GM19193 (cell line): ENCODE data around the gene COG8.
A peak's percentile ranks its signal among the peaks of the same experiment; 100 is the strongest.

ENCODE experiments used
- POLR2A ChIP-seq: IDR thresholded peaks from 4 replicates; pipeline ENCODE4 v1.6.1; 2011; ENCODE audit not compliant: insufficient read depth, insufficient read length; ENCODE audit errors: extremely low read depth

The COG8 gene, protein sequence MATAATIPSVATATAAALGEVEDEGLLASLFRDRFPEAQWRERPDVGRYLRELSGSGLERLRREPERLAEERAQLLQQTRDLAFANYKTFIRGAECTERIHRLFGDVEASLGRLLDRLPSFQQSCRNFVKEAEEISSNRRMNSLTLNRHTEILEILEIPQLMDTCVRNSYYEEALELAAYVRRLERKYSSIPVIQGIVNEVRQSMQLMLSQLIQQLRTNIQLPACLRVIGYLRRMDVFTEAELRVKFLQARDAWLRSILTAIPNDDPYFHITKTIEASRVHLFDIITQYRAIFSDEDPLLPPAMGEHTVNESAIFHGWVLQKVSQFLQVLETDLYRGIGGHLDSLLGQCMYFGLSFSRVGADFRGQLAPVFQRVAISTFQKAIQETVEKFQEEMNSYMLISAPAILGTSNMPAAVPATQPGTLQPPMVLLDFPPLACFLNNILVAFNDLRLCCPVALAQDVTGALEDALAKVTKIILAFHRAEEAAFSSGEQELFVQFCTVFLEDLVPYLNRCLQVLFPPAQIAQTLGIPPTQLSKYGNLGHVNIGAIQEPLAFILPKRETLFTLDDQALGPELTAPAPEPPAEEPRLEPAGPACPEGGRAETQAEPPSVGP

DNA sequence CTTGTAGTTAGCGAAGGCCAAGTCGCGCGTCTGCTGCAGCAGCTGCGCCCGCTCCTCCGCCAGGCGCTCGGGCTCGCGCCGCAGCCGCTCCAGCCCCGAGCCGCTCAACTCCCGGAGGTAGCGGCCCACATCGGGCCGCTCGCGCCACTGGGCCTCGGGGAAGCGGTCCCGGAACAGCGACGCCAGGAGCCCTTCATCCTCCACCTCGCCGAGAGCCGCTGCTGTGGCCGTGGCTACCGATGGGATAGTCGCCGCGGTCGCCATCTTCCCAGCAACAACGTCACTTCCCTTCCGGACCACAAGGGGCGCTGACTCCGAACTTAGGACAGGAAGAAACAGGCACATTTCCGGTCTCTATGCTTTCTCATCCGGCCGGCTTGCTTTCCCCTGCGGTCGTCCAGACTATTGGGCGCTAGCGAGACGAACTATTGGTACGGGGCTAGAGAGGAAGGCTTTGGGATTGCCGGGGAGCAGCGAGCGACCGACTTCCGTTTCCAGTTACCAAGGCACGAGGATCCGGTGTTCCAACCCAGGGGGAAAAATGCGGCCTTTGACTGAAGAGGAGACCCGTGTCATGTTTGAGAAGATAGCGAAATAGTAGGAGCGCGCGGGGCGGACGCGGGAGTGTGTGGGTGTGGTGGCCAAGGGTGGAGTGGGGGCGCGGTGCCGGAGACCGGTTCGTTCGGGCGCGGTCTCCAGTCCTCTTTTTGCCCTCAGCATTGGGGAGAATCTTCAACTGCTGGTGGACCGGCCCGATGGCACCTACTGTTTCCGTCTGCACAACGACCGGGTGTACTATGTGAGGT is at the start of gene COG8, which contains the start of gene NIP7:
Gene COG8, minus strand, starts transcription at position 276 of the 806 bp plus-strand sequence. Its CDS starts 12 bp downstream, at position 264.
Gene NIP7, plus strand, starts transcription at position 484 of the 806 bp plus-strand sequence. Its CDS starts 58 bp downstream, at position 542.
- peak; percentile 96 for TF ChIP-seq POLR2A

DNA sequence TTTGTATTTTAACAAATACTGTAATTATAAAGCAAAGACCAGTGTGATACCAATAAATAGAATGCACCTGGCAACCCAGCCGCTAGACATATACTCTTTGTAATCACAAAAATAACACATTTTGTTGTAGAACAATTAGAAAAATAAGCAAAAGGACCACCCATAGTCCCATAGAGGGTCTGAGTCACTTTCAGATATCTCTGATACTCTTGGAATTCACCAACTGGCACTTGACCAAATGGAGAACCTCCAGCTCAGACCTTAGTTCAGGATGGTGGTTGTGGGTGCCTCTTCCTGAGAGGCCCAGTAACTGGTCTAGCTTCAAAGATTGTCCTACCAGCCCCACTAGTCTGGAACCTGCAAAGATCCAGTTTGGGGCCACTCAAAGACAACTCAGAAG is 47.2 kb upstream of the COG8 start:
- no peak for TF ChIP-seq POLR2A

DNA sequence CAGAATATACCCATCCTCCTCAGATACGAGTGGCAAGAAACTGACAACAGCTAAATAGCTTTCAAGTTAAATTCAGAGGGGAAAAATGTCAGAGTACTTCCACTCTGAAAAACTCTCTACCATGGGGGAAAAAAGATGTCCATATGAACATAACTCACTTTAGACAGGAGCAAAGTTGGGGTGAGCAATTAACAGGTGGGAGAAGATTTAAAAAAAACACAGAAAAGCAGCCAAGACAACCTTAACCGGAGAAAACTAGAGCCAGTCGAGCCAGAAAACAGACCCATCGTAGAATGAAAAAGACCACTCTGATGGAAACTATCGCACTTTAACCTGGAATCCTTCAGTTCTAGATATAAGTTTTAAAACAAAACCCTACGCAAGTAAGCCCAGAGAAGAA is 45.6 kb upstream of the COG8 start:
- no peak for TF ChIP-seq POLR2A

DNA sequence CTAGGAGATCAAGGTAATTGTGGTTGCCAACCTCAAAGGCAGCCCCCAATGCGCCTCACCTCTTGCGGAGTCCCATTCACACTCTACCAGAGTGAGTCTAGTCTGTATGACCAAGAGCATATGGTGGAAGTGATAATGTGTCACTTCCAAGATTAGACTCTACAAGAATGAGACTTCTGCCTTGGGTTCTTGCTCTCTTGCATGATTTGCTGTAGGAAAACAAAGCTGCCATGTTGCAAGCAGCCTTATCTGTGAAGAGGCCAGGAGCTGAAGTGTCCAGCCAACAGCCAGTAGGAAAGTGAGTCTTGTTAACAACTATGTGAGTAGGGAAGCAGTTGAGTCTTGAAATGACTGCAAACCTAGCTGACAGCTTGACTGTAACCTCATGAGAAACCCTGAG is 43.1 kb upstream of the COG8 start:
- no peak for TF ChIP-seq POLR2A

DNA sequence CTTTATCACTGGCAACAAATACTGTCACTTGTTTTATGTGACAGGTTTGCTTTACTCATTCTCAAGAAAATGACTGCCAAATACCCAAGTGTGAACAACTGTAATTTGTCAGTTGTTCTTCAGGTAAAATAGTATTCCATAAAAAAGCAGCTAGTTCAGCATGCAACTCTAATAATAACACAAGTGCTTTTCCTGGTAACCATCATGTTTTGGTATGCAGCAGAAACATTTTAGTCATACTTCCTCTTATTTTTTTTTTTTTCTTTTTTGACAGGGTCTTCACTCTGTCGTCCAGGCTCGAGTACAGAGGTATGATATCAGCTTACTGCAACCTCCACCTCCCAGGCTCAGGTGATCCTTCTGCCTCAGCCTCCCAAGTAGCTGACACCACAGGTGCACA is 41.9 kb upstream of the COG8 start:
- no peak for TF ChIP-seq POLR2A

DNA sequence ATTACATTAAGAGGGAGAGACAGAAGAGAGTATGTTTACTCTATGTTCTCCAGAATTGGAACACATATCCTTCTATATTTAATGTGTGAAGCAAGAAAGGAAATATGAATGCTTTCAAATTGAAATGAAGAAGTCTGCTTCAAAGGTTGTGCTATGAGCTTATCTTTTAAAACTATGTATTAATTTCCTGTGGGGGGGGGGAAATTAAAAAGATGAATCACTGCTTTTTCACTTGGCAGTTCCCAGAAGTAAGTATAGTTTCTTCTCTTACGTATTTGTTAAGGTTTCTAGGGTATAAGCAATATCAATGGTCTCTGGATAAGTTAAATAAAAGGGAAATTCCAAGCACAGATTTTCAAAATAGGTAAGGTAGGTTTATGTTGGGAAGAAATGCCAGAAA is 39.4 kb upstream of the COG8 start:
- no peak for TF ChIP-seq POLR2A

DNA sequence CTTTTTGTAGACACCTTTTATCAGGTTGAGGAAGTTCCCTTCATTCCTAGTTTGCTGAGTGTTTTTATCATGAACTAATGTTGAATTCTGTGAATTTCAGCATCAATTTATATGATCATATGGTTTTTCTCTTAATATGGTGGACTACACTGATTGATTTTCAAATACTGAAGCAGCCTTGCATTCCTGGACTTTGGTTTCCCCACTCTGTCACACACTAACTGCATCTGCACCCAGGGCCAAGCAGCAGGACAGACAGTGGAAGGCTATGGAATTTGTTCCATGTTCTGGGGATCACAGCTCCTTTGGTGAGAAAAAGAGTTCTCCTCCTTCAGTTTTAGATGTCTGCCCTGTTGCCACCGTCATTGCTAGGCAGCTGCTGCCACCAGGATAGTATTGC is 38.7 kb upstream of the COG8 start:
- TF ChIP-seq POLR2A, result no peak

DNA sequence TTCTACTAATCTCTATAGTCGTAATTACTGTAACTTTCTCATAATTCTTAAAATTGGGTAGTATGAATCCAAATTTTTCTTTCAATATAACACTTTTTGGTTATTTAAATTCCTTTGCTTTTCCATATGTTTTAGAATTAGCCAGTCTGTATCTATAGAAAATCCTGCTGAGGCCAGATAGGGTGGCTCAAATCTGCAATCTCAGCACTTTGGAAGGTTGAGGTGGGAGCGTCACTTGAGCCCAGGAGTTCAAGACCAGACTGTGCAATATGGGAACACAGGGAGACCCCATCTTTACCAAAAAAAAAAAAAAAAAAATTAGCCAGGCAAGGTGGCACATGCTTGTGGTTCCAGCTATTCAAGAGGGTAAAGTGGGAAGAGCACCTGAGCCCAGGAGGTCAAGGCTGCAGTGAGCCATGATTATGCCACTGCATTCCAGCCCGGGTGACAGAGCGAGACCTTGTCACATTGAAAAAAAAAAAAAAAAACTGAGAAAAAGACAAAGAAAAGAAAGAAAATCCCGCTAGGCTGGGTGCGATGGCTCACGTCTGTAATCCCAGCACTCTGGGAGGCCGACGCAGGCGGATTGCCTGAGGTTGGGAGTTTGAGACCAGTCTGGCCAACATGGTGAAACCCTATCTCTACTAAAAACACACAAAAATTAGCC is 37.2 kb upstream of the COG8 start:
- TF ChIP-seq POLR2A, result no peak

DNA sequence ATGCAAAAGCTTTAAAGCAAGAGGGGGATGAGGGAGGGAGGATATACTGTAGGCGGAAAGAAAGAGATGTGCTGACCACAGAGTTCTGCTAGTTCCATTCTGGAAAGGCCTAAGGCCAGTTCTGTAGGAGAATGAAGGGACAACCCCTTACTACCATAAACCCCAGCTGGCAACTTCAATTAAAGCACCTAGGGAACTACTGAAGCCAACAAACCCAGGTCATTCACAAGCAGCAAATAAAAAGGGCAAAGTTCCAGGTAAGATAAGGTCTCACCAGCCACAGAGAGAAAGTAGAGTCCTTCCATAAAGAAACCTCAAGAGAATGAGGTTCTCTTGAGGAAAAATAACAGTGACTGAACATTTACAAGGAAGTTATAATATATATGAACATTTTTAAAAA is 33.7 kb upstream of the COG8 start:
- TF ChIP-seq POLR2A, result no peak

DNA sequence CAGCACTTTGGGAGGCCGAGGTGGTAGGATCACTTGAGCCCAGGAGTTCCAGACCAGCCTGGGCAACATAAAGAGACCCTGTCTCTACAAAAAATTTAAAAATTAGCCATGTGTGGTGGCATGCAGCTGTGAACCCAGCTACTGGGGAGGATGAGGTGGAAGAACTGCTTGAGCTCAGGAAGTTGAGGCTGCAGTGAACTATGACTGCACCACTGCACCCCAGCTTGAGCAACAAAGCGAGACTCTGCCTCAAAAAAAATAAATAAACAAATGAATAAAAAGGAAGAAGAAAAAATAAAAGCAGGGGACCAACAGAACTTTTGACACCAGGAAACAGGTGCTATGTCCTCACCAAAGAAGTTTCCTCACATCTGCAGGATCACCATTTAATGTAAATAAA is 32.2 kb upstream of the COG8 start:
- TF ChIP-seq POLR2A, result no peak

DNA sequence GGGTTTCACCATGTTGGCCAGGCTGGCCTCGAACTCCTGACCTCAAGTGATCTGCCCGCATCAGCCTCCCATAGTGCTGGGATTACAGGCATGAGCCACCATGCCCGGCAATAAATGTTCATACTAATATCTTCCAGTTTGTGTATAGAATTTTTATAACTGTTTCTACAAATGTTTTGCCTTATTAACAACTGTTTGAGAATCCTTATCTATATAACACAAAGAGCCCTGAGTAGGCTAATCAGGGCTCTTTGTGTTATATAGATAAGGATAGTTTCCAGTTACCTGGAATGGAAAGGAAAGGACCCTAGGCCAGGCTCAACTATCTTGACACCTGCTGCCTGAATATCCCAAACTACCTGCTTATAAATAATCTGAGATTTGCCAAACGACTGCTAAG is 29.5 kb upstream of the COG8 start:
- TF ChIP-seq POLR2A, result no peak

DNA sequence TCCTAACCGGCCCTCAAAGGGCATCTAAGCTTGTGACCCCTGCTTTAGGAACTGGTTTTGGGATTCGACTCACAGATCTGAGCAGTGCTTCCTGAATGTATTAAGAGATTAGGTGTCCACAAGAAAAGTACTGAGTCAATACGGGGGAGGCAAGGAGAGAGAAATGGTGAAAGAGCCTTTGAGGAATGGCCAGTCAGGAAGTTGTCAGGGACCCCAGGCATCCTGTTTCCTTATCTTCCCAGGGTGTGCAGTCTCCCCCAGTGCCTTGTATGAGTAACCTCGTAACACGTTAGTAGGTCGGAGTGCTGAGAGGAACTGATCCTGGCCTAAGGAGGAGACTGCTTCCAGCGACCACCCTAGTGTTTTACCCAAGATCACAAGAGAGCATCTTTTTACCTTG is 28.6 kb upstream of the COG8 start:
- TF ChIP-seq POLR2A, result no peak

DNA sequence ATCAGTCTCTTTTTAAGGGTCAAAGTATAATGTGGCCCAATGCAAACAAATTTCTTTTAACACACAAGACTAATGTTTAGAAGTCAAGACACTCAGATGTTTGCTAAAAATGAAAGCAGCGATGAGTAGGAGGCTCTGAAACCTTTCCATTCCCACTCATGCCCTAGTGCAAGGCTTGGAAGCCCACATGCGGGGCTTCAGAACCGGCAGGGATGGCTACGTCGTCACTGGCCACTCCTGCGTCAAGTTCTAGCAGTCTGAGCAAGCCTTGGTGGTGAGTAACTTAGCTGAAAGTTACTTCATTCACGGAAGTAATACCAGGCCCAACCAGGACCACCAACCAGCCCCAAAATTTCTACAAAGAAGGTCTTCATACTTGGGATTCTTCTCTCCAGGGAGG is 27.1 kb upstream of the COG8 start:
- TF ChIP-seq POLR2A, result no peak

DNA sequence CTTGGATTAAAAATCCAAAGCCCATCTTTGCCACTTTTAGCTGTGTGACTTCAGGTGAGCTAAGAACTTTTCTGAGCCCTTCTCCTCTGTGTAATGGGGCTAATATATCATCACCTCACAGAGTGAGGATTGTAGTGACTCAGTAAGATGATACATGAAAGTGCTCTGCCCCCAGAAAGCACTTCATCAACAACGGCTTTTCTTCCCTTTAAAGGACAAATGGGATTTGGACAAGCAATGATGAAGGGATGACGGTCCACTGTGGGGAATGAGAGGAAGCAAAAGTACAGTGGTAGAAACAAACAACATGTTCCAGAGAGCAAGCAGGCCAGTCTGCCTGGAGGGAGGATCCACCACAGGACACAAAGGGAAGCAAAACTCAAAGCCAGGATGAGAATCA is 26.5 kb upstream of the COG8 start:
- TF ChIP-seq POLR2A, result no peak

DNA sequence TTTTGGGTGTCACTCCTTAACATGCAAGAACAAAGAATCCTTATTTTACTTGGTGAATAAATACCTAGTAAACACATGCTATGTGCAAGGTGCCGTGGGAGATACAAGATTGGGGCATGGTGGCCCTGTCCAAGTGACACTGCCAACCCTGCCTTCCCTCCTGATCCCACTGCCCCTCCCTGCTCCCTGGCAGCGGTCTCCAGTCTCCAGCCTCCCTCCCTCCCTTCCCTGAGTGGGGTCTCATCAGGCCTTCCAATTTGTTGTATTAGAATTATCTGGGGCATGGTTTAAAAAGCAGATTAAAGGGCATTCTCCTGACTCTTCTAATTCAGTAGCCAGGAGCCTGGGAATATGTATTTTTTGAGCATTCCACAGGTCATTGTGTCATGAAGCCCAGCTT is 24.7 kb upstream of the COG8 start:
- no peak for TF ChIP-seq POLR2A

DNA sequence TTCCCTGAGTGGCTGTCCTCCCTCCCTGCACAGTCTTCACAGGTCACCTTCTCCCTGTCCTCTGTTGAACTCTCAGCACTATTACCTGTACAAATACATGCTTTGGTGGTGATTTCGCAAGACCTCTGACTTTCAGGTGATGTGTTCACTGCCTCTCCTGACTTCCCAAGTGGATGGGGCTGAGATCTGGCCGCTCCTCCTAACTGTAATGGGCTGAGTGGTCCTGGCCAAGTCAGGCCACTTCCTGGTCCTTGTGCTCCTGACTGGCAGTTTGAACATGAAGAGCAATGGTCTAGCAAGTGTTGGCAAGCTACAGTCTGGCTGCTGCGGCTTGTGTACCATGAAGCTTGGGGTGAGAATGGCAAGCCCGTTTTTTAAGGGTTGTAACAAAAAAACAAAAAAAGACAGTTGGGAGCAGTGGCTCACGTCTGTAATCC is 23.9 kb upstream of the COG8 start:
- TF ChIP-seq POLR2A, result no peak
